Thoracic aorta (tissue), 2 donors: ENCODE measurements around the gene IGLON5. TPM values are rescaled to one million over a fixed set of nuclear protein-coding genes. Genes with fewer than 3 reads are reported as not detected.

Experiments
- ATAC-seq: fragments of 150-250 bp; one replicate; pipeline ENCODE4 v1.8.0; 2017; ENCODE audit warnings: low read depth; ENCODE audit not compliant: insufficient number of reproducible peaks, low FRiP score
- DNase-seq: peaks from one replicate; pipeline ENCODE4 v3.0.0-alpha.2; 2020; ENCODE audit warnings: low spot score
- H3K27ac ChIP-seq, 2 donors: fragments of 200-600 bp; sonication (generic); 1 replicate in 1 of 2; 2 replicates in 1 of 2; pipeline ENCODE4 v1.5.1; 2016; ENCODE audit warnings: mild to moderate bottlenecking in 2 of 2, moderate library complexity in 2 of 2
- H3K27me3 ChIP-seq: fragments of 200-600 bp; sonication (generic); replicated peaks from 2 replicates; pipeline ENCODE4 v1.6.0; 2016; ENCODE audit warnings: mild to moderate bottlenecking; ENCODE audit not compliant: insufficient read depth
- H3K36me3 ChIP-seq: fragments of 200-600 bp; sonication (generic); one replicate; pipeline ENCODE4 v1.5.1; 2016
- H3K4me1 ChIP-seq, 2 donors: fragments of 200-600 bp; sonication (generic); 1 replicate in 1 of 2; 2 replicates in 1 of 2; pipeline versions ENCODE4 v1.5.1 to v1.6.0; 2016; ENCODE audit warnings: low read depth in 2 of 2, mild to moderate bottlenecking in 1 of 2; ENCODE audit not compliant: control insufficient read depth in 1 of 2
- H3K4me3 ChIP-seq: fragments of 200-600 bp; sonication (generic); 2 replicates; pipeline ENCODE4 v1.5.1; 2016; ENCODE audit warnings: mild to moderate bottlenecking
- H3K9me3 ChIP-seq: fragments of 200-600 bp; sonication (generic); 2 replicates; pipeline ENCODE4 v1.5.1; 2016
- total RNA-seq, 2 donors: library from RNA; depleted of rRNA; stranded (reverse); fragments of >200 nt; gene quantifications; one replicate each; pipeline versions ENCODE4 v1.1.0 to v1.2.3, GENCODE V29; 2016
- TF ChIP-seq, protein P1 (sequence below): fragments of 200-600 bp; sonication (generic); IDR thresholded peaks from one replicate; pipeline ENCODE4 v1.5.1; 2019; ENCODE audit warnings: antibody characterized with exemption

IGLON5 gene
- total RNA-seq, 2 donors from 2014 or later = 1.6 TPM; not detected in 1

DNA sequence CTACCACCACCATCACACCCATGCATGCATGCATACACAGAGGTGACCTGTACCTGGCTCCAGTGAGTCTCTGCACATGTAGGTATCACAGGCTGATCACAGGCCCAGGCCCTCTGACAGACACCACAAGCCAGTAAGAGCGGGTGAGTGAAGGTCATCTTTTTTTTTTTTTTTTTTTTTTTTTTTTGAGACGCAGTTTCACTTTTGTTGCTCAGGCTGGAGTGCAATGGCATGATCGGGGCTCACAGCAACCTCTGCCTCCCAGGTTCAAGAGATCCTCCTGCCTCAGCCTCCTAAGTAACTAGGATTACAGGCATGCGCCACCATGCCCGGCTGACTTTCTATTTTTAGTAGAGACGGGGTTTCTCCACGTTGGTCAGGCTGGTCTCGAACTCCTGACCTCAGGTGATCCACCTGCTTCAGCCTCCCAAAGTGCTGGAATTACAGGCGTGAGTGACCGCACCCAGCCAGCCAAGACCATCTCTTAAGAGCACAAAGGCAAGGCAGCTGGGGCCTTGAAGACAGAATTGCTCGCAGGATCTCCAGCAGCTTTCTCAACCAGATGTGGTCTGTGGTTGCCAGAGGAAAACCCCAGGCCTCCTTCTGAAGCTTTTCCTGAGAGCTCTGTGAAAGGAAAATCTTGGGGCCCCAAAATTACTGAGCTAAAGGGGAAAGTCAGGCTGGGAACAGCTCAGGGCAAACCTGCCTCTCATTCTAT is 64.2 kb downstream of the IGLON5 start:
- Histone ChIP-seq H3K27ac (no peak overlapping the region), H3K36me3 (no peaks in the 10 kb centered on the region), H3K9me3 (no peaks in the 10 kb centered on the region), H3K4me3 (no peak overlapping the region), H3K4me1 (no peaks in the 10 kb centered on the region), H3K27me3 (no peaks in the 10 kb centered on the region)
- DNase-seq (no peak), ATAC-seq (no peak)
- TF ChIP-seq, protein P1, sequence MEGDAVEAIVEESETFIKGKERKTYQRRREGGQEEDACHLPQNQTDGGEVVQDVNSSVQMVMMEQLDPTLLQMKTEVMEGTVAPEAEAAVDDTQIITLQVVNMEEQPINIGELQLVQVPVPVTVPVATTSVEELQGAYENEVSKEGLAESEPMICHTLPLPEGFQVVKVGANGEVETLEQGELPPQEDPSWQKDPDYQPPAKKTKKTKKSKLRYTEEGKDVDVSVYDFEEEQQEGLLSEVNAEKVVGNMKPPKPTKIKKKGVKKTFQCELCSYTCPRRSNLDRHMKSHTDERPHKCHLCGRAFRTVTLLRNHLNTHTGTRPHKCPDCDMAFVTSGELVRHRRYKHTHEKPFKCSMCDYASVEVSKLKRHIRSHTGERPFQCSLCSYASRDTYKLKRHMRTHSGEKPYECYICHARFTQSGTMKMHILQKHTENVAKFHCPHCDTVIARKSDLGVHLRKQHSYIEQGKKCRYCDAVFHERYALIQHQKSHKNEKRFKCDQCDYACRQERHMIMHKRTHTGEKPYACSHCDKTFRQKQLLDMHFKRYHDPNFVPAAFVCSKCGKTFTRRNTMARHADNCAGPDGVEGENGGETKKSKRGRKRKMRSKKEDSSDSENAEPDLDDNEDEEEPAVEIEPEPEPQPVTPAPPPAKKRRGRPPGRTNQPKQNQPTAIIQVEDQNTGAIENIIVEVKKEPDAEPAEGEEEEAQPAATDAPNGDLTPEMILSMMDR = no peak

GRCh38 chr19:51377422-51377821 is 66.0 kb downstream of the IGLON5 start:
- Histone ChIP-seq H3K36me3 (no peaks in the 10 kb centered on the region), H3K4me1 (no peaks in the 10 kb centered on the region), H3K9me3 (no peaks in the 10 kb centered on the region), H3K4me3 (no peak overlapping the region), H3K27me3 (no peaks in the 10 kb centered on the region), H3K27ac (no peak overlapping the region)
- TF ChIP-seq, protein P1 = no peak
- DNase-seq (no peak), ATAC-seq (no peak)

DNA sequence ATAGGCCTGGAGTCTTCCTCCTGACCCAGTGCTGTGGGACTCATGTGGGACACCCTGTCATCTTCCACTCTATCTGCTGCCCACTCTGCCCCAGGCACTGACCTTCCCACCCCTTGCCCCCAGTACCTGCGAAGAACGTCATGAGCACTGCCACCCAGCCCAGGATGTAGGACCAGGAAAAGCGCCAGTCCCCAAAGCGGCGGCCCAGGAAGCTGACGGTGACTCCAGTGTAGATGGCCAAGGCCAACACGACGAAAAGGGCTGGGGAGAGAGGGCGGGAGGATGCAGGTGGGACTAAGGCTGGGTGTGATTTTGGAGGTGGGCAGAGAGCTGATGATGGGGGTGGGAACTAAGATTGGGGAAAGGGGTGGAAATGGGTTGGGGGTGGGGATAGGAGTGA is 68.9 kb downstream of the IGLON5 start:
- ATAC-seq (no peak), DNase-seq (no peak)
- Histone ChIP-seq H3K27ac (no peak overlapping the region), H3K36me3 (no peaks in the 10 kb centered on the region), H3K9me3 (no peaks in the 10 kb centered on the region), H3K27me3 (no peaks in the 10 kb centered on the region), H3K4me1 (no peaks in the 10 kb centered on the region), H3K4me3 (no peak overlapping the region)
- TF ChIP-seq, protein P1 = no peak

Other genes starting within 250 kb of the IGLON5 start
- not detected for gene KLK13, start 246.6 kb upstream of the IGLON5 start, total RNA-seq
- gene KLK14, start 228.8 kb upstream of the IGLON5 start, total RNA-seq = not detected
- gene CTU1, start 203.2 kb upstream of the IGLON5 start, total RNA-seq = 10 to 100 TPM in 1 of 2 donors, 1 to 10 TPM in 1; 4.9 to 12.5 TPM
- gene SIGLEC9, start 186.7 kb upstream of the IGLON5 start, total RNA-seq = 10 to 100 TPM; 13.1 to 15.2 TPM
- 1 to 10 TPM; 2.4 to 5.9 TPM for gene SIGLEC7, start 169.3 kb upstream of the IGLON5 start, total RNA-seq
- gene CD33, start 86.6 kb upstream of the IGLON5 start, total RNA-seq = 10 to 100 TPM in 1 of 2 donors, 1 to 10 TPM in 1; 8.1 to 11.7 TPM
- gene SIGLECL1, start 60.6 kb upstream of the IGLON5 start, total RNA-seq = not detected
- 1 to 10 TPM in 1 of 2 donors, under 1 TPM in 1; 0.54 to 1.6 TPM for gene VSIG10L, start 30.5 kb downstream of the IGLON5 start, total RNA-seq
- gene ETFB, start 54.7 kb downstream of the IGLON5 start, total RNA-seq = 10 to 100 TPM; 32.7 to 56.5 TPM
- gene CLDND2, start 57.4 kb downstream of the IGLON5 start, total RNA-seq = not detected
- 1 to 10 TPM in 1 of 2 donors, under 1 TPM in 1; 0.54 to 4.4 TPM for gene NKG7, start 61.0 kb downstream of the IGLON5 start, total RNA-seq
- not detected for gene LIM2, start 76.3 kb downstream of the IGLON5 start, total RNA-seq
- 1 to 10 TPM in 1 of 2 donors, not detected in 1; 1.4 TPM for gene C19orf84, start 78.9 kb downstream of the IGLON5 start, total RNA-seq
- gene SIGLEC10, start 106.0 kb downstream of the IGLON5 start, total RNA-seq = 10 to 100 TPM; 13.3 to 20.3 TPM
- under 1 TPM; 0.28 to 0.41 TPM for gene SIGLEC8, start 146.8 kb downstream of the IGLON5 start, total RNA-seq
- gene CEACAM18, start 166.9 kb downstream of the IGLON5 start, total RNA-seq = not detected
- gene SIGLEC12, start 190.2 kb downstream of the IGLON5 start, total RNA-seq = 1 to 10 TPM in 1 of 2 donors, not detected in 1; 2.2 TPM
- gene SIGLEC6, start 220.0 kb downstream of the IGLON5 start, total RNA-seq = 1 to 10 TPM in 1 of 2 donors, under 1 TPM in 1; 0.56 to 1.6 TPM